HEK293 (cell line): ENCODE measurements around the gene C2CD4C.
"Not testable (repeated sequence)": the region's sequence is repeated elsewhere in the genome, so short reads cannot be mapped to it uniquely, and the experiment has no call there.

ENCODE experiments used
- CTCF ChIA-PET: fragments of 350-600 bp; formaldehyde crosslinking; extraction: SDS; loops from one replicate; lab custom pipeline; 2021; ENCODE audit warnings: antibody characterized with exemption; lab: Yijun Ruan, JAX
- POLR2A ChIA-PET: fragments of 300-600 bp; formaldehyde crosslinking; extraction: SDS; loops from one replicate; lab custom pipeline; 2020; ENCODE audit warnings: antibody characterized with exemption, inconsistent platforms; lab: Yijun Ruan, JAX
- H3K27ac ChIP-seq: fragments of 200-500 bp; sonication (Bioruptor generic); 2 replicates; pipeline ENCODE4 v1.5.1; 2014; ENCODE audit warnings: low read depth, low read length, control low read depth, inconsistent platforms; ENCODE audit errors: extremely low read depth
- H3K36me3 ChIP-seq, 2 experiments: fragments of 200-500 bp in 1 of 2; sonication (Bioruptor generic) in 1 of 2; 1 replicate in 1 of 2; 2 replicates in 1 of 2; pipeline ENCODE4 v1.5.1; 2014 to 2017; ENCODE audit warnings: inconsistent platforms in 2 of 2, low read length in 2 of 2; ENCODE audit not compliant: control insufficient read depth in 2 of 2, insufficient read depth in 1 of 2
- H3K4me1 ChIP-seq: fragments of 200-500 bp; sonication (Bioruptor generic); 2 replicates; pipeline ENCODE4 v1.5.1; 2014; ENCODE audit warnings: mild to moderate bottlenecking, low read length, inconsistent platforms; ENCODE audit not compliant: control insufficient read depth, insufficient read depth
- H3K4me3 ChIP-seq: 2 replicates; pipeline ENCODE4 v1.5.1; 2011; ENCODE audit warnings: low read depth, mild to moderate bottlenecking, control low read depth, low read length, moderate library complexity
- H3K9me3 ChIP-seq: fragments of 200-500 bp; sonication (Bioruptor generic); 2 replicates; pipeline ENCODE4 v1.5.1; 2014; ENCODE audit warnings: low read depth, low read length, inconsistent platforms; ENCODE audit not compliant: control insufficient read depth, insufficient read depth
- EGR2 ChIP-seq: fragments of 450-650 bp; formaldehyde crosslinking; IDR thresholded peaks from 2 replicates; pipeline ENCODE4 v1.5.1; 2016; ENCODE audit warnings: low read depth, missing biosample characterization, missing genetic modification characterization
- KLF1 ChIP-seq: fragments of 450-650 bp; formaldehyde crosslinking; IDR thresholded peaks from 2 replicates; pipeline ENCODE4 v1.5.1; 2016; ENCODE audit warnings: missing biosample characterization, missing genetic modification characterization
- RBAK ChIP-seq: fragments of 450-650 bp; formaldehyde crosslinking; IDR thresholded peaks from 2 replicates; pipeline ENCODE4 v1.5.1; 2016; ENCODE audit warnings: missing biosample characterization, missing genetic modification characterization
- SETDB1 ChIP-seq: IDR thresholded peaks from one replicate; pipeline ENCODE4 v1.6.1; 2017; ENCODE audit warnings: mild to moderate bottlenecking, low read length, moderate library complexity, mixed read lengths; ENCODE audit not compliant: insufficient read length
- ZBTB17 ChIP-seq: fragments of 450-650 bp; formaldehyde crosslinking; IDR thresholded peaks from 2 replicates; pipeline ENCODE4 v1.5.1; 2016; ENCODE audit warnings: missing biosample characterization, missing genetic modification characterization
- ZBTB26 ChIP-seq: fragments of 450-650 bp; formaldehyde crosslinking; optimal IDR thresholded peaks from 2 replicates; pipeline ENCODE3; 2016; ENCODE audit warnings: missing biosample characterization, mild to moderate bottlenecking, missing genetic modification characterization
- ZBTB8A ChIP-seq: fragments of 450-650 bp; formaldehyde crosslinking; IDR thresholded peaks from 2 replicates; pipeline ENCODE4 v1.5.1; 2016; ENCODE audit warnings: missing biosample characterization, missing genetic modification characterization
- ZNF501 ChIP-seq: fragments of 450-650 bp; formaldehyde crosslinking; IDR thresholded peaks from 2 replicates; pipeline ENCODE4 v1.5.1; 2016; ENCODE audit warnings: missing biosample characterization, missing genetic modification characterization
- ZNF529 ChIP-seq: fragments of 450-650 bp; formaldehyde crosslinking; IDR thresholded peaks from 2 replicates; pipeline ENCODE4 v1.5.1; 2017; ENCODE audit warnings: missing genetic modification characterization, missing biosample characterization; ENCODE audit not compliant: insufficient replicate concordance
- ZNF530 ChIP-seq: fragments of 450-650 bp; formaldehyde crosslinking; IDR thresholded peaks from 2 replicates; pipeline ENCODE4 v1.5.1; 2016; ENCODE audit warnings: low read depth, missing biosample characterization, missing genetic modification characterization
- ZNF558 ChIP-seq: fragments of 450-650 bp; formaldehyde crosslinking; IDR thresholded peaks from 2 replicates; pipeline ENCODE4 v1.5.1; 2016; ENCODE audit warnings: missing biosample characterization, missing genetic modification characterization
- ZNF600 ChIP-seq: fragments of 450-650 bp; formaldehyde crosslinking; IDR thresholded peaks from 2 replicates; pipeline ENCODE4 v1.5.1; 2016; ENCODE audit warnings: missing biosample characterization, missing genetic modification characterization
- ZNF626 ChIP-seq: fragments of 450-650 bp; sonication (Bioruptor Pico); formaldehyde crosslinking; IDR thresholded peaks from 2 replicates; pipeline ENCODE4 v1.5.1; 2018; ENCODE audit warnings: missing biosample characterization, missing genetic modification characterization, inconsistent platforms
- ZNF664 ChIP-seq: fragments of 450-650 bp; formaldehyde crosslinking; IDR thresholded peaks from 2 replicates; pipeline ENCODE4 v1.5.1; 2016; ENCODE audit warnings: missing biosample characterization, missing genetic modification characterization
- ZNF701 ChIP-seq: fragments of 450-650 bp; formaldehyde crosslinking; IDR thresholded peaks from 2 replicates; pipeline ENCODE4 v1.5.1; 2016; ENCODE audit warnings: missing biosample characterization, missing genetic modification characterization
- ZNF768 ChIP-seq: fragments of 450-650 bp; formaldehyde crosslinking; IDR thresholded peaks from 2 replicates; pipeline ENCODE4 v1.5.1; 2018; ENCODE audit warnings: missing biosample characterization, mild to moderate bottlenecking, missing genetic modification characterization
- ZSCAN23 ChIP-seq: fragments of 450-650 bp; formaldehyde crosslinking; IDR thresholded peaks from 2 replicates; pipeline ENCODE4 v1.5.1; 2016; ENCODE audit warnings: missing biosample characterization, missing genetic modification characterization

C2CD4C gene

GRCh38 chr19:388691-389090 is 20.3 kb downstream of the C2CD4C start (continued):
- no peak for TF ChIP-seq ZSCAN23 (tag by site-specific recombination)
- no peak for TF ChIP-seq ZNF626 (tag by site-specific recombination)

- H3K4me3 ChIP-seq = no peak overlapping the region
- no peak for TF ChIP-seq ZNF664
- no peak for TF ChIP-seq KLF1 (tag by site-specific recombination)
- TF ChIP-seq ZNF529 = no peak
- no peak for TF ChIP-seq ZNF701
- H3K36me3 ChIP-seq = no peaks in the 10 kb centered on the region
- H3K4me1 ChIP-seq = no peaks in the 10 kb centered on the region; the same call in 1 of the 2 replicates
- no peaks in the 10 kb centered on the region for H3K9me3 ChIP-seq
- POLR2A ChIA-PET = no interaction called here
- CTCF ChIA-PET = no interaction called here
- no peak overlapping the region for H3K27ac ChIP-seq
Observed at GRCh38 chr19:387777-388176, 21.2 kb downstream of the C2CD4C start.

GRCh38 chr19:386632-387301 is 22.2 kb downstream of the C2CD4C start:
- H3K9me3 ChIP-seq, H3K36me3 ChIP-seq, H3K4me3 ChIP-seq, CTCF ChIA-PET, H3K4me1 ChIP-seq, H3K27ac ChIP-seq, POLR2A ChIA-PET: not testable (repeated sequence)

- H3K4me1 ChIP-seq, H3K4me3 ChIP-seq, CTCF ChIA-PET, H3K27ac ChIP-seq, POLR2A ChIA-PET, H3K36me3 ChIP-seq, H3K9me3 ChIP-seq: not testable (repeated sequence)
Observed at GRCh38 chr19:386189-386588, 22.8 kb downstream of the C2CD4C start.

GRCh38 chr19:384799-385169 is 24.2 kb downstream of the C2CD4C start:
- H3K27ac ChIP-seq = no peak overlapping the region

GRCh38 chr19:383922-384798 is 24.8 kb downstream of the C2CD4C start:
- CTCF ChIA-PET = interaction anchor here (0.6 to 2.4 kb wide), 9 partner anchors 18 to 126 kb away, joined by 3 to 9 read pairs (median 3); no protein-coding TSS in a partner anchor
- H3K4me1 ChIP-seq = no peaks in the 10 kb centered on the region; the same call in 1 of the 2 replicates
- no peaks in the 10 kb centered on the region for H3K36me3 ChIP-seq
- no peaks in the 10 kb centered on the region for H3K9me3 ChIP-seq
- no peak overlapping the region for H3K27ac ChIP-seq
- H3K4me3 ChIP-seq = no peak overlapping the region
- POLR2A ChIA-PET = no interaction called here
- no peak for TF ChIP-seq ZBTB17
- TF ChIP-seq ZNF501 (tag by site-specific recombination) = no peak
- no peak for TF ChIP-seq ZBTB26 (tag by site-specific recombination)
- TF ChIP-seq RBAK = no peak
- no peak for TF ChIP-seq ZNF600 (tag by site-specific recombination)
- no peak for TF ChIP-seq SETDB1
- TF ChIP-seq ZNF768 (tag by site-specific recombination) = no peak
- no peak for TF ChIP-seq ZNF530 (tag by site-specific recombination)
- no peak for TF ChIP-seq ZBTB8A (tag by site-specific recombination)

More at GRCh38 chr19:384799-385169, 24.2 kb downstream of the C2CD4C start:
- CTCF ChIA-PET = interaction anchor here (0.6 to 2.4 kb wide), 5 partner anchors 29 to 126 kb away, joined by 3 to 9 read pairs (median 3); no protein-coding TSS in a partner anchor
- POLR2A ChIA-PET = no interaction called here
- Histone ChIP-seq H3K9me3 (no peaks in the 10 kb centered on the region), H3K4me1 (no peaks in the 10 kb centered on the region; the same call in 1 of the 2 replicates), H3K36me3 (no peaks in the 10 kb centered on the region), H3K4me3 (no peak overlapping the region)
- TF ChIP-seq ZNF558 (tag by site-specific recombination) = no peak
- peak; percentile 15; the same call in 1 of the 2 replicates for TF ChIP-seq EGR2 (tag by site-specific recombination)
